ENCODE measurements around the gene LRRC14B.
"Not testable (repeated sequence)": the region's sequence is repeated elsewhere in the genome, so short reads cannot be mapped to it uniquely, and the experiment has no call there.

The LRRC14B gene

GRCh38 chr5:208449-209114 is 17.3 kb downstream of the LRRC14B start:
- DNase-seq, result no peak

- DNase-seq, result no peak
Measured at GRCh38 chr5:213803-214395, 22.6 kb downstream of the LRRC14B start.

GRCh38 chr5:215256-215655 is 24.0 kb downstream of the LRRC14B start:
- DNase-seq, result not testable (repeated sequence)

GRCh38 chr5:216076-216475 is 24.8 kb downstream of the LRRC14B start:
- not testable (repeated sequence) for DNase-seq

DNA sequence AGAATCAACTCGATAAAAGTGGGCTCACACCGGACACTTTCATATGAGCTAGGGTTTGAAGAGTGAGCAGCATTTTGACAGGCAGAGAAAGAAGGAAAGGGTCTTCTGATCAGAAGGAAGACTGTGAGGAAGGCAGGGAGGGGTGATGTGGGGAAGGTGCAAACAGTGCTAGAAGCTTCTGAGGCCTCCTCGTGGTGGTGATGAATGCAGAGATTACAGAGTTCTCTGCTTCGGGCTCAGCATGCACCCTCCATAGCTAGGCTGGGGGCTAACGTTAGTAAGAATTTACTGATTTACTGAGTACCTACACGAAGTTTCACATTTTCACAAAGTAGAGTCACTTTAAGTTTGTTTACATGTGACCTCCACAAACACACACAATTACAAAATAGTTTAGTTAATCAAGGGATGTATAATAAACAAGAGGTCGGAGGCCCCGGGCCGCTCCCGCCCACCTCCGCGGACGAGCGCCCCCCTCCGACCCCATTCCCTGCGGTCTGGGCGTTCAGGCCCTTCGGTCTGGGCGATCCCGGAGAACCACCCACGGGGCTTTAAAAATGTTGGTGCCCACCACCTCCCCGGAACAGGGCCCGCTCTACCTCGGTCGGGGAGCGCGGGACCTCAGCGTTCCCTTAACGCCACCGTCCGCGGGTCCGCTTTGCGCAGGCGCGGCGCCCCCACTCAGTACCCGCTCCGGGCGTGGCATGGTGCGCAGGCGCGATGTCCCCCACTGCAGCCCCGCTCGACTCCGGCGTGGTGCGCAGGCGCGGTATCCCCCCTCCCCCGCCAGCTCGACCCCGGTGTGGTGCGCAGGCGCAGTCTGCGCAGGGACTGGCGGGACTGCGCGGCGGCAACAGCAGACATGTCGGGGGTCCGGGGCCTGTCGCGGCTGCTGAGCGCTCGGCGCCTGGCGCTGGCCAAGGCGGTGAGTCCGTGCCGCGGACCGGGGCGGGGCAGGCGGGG is 26.5 kb downstream of the LRRC14B start, which contains the start of the genes CCDC127 and SDHA:
CCDC127 (minus strand) TSS at position 660 of the 963 bp plus-strand sequence. CDS start 1,304 bp downstream, outside the sequence.
SDHA (plus strand) TSS at position 827 of the 963 bp plus-strand sequence; CDS start at position 863, 36 bp downstream.
- peak; percentile 98 for DNase-seq

GRCh38 chr5:218457-219291 is 27.4 kb downstream of the LRRC14B start:
- DNase-seq, result no peak

GRCh38 chr5:219460-219863 is 28.2 kb downstream of the LRRC14B start:
- peak; percentile 4 for DNase-seq

GRCh38 chr5:219991-220390 is 28.7 kb downstream of the LRRC14B start:
- no peak for DNase-seq

GRCh38 chr5:222951-223715 is 31.8 kb downstream of the LRRC14B start:
- DNase-seq, result not testable (repeated sequence)

- no peak for DNase-seq
Measured at GRCh38 chr5:223791-224190, 32.5 kb downstream of the LRRC14B start.

- no peak for DNase-seq
Measured at GRCh38 chr5:225334-225733, 34.0 kb downstream of the LRRC14B start.

- not testable (repeated sequence) for DNase-seq
Measured at GRCh38 chr5:227375-227774, 36.1 kb downstream of the LRRC14B start.

DNA sequence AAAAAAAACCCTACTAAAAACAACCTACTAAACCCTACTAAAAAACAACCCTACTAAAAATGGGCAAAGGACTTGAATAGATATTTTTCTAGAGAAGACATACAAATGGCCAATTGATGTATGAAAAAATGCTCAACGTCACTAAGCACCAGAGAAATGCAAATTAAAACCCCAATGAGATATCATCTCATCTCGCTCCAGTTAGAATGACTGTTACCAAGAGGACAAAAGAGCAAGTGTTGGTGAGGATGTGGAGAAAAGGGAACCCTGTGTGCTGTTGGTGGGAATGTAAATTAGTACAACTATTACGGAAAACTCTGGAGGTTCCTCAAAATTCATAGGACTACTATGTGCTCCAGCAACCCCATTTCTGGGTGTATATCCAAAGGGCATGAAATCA is 37.6 kb downstream of the LRRC14B start:
- DNase-seq, result no peak

GRCh38 chr5:230711-231110 is 39.4 kb downstream of the LRRC14B start:
- DNase-seq, result no peak

GRCh38 chr5:231661-232060 is 40.4 kb downstream of the LRRC14B start:
- no peak for DNase-seq

DNA sequence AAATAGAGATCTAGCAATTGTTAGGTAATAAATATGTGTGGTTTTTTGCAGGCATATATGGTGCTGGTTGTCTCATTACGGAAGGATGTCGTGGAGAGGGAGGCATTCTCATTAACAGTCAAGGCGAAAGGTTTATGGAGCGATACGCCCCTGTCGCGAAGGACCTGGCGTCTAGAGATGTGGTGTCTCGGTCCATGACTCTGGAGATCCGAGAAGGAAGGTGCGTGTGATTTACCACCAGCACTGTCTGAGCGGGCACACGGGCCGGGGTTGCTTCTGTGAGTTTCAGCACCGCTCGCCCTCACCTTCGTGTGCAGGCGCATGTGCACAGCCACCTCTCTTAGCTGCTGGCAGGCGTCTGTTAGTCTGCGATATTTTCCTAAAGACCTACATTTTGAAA is 42.1 kb downstream of the LRRC14B start:
- not testable (repeated sequence) for DNase-seq

- no peak for DNase-seq
Measured at GRCh38 chr5:234450-234849, 43.2 kb downstream of the LRRC14B start.

DNA sequence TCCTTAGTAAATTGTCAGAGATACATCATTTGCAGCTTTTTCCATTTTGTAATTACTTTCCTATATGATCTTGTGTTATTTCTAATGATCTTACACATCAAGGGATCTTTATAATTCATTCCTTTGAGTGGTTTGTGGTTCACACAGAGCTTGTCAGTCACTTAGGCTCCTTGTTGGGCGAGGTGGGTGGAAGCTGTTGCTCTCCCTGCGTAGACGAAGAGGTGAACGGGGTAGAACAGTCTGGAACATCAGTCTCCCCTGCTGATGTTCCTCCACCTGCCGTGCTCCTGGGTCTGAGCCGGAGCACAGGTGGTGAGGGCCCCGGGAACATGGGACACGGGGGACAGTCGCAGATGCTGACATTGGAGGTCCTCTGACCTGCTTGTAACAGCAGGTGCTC is 44.2 kb downstream of the LRRC14B start:
- not testable (repeated sequence) for DNase-seq

GRCh38 chr5:237931-238330 is 46.6 kb downstream of the LRRC14B start:
- DNase-seq, result not testable (repeated sequence)

- not testable (repeated sequence) for DNase-seq
Measured at GRCh38 chr5:240550-240949, 49.3 kb downstream of the LRRC14B start.

- not testable (repeated sequence) for DNase-seq
Measured at GRCh38 chr5:241045-241669, 49.9 kb downstream of the LRRC14B start.
